Mesodermal cell (in vitro differentiated cells): ENCODE results near the gene PDYN.

Source experiments
- H3K27ac ChIP-seq: 2 replicates; pipeline ENCODE4 v1.7.0; 2013; ENCODE audit warnings: mild to moderate bottlenecking, low read depth, low read length, moderate library complexity; ENCODE audit not compliant: severe bottlenecking
- H3K36me3 ChIP-seq: 2 replicates; pipeline ENCODE4 v1.7.1; 2013; ENCODE audit warnings: mild to moderate bottlenecking, low read length, moderate library complexity; ENCODE audit not compliant: control insufficient read depth, insufficient read depth
- H3K4me1 ChIP-seq: one replicate; pipeline ENCODE4 v1.7.1; 2013; ENCODE audit warnings: mild to moderate bottlenecking, low read length; ENCODE audit not compliant: insufficient read depth, control insufficient read depth, poor library complexity, severe bottlenecking
- H3K4me3 ChIP-seq: 2 replicates; pipeline ENCODE4 v1.7.0; 2013; ENCODE audit warnings: low read length, control low read depth, mild to moderate bottlenecking; ENCODE audit not compliant: insufficient read depth, poor library complexity, severe bottlenecking; ENCODE audit errors: extremely low read depth
- H3K9me3 ChIP-seq: 2 replicates; pipeline ENCODE4 v1.7.1; 2013; ENCODE audit warnings: mild to moderate bottlenecking, low read length, moderate library complexity; ENCODE audit not compliant: control insufficient read depth
- WGBS, 2 experiments: methylation state at CpG; one replicate each; pipeline ENCODE4 v1.1.5; 2013; ENCODE audit warnings: missing lambda C conversion rate in 2 of 2; ENCODE audit not compliant: insufficient coverage in 2 of 2; 5-methylcytosine and 5-hydroxymethylcytosine counted together

Gene PDYN

GRCh38 chr20:1934721-1935573, 58.9 kb downstream of the PDYN start:
- 93 to 94% methylated on average over 13 to 16 of the region's 19 CpGs for WGBS, 2 experiments
- Histone ChIP-seq H3K9me3 (no peaks in the 10 kb centered on the region), H3K4me1 (no peaks in the 10 kb centered on the region), H3K4me3 (no peak overlapping the region), H3K27ac (no peak overlapping the region), H3K36me3 (peaks cover 9% of the 10 kb centered on the region)

GRCh38 chr20:1934156-1934555, 59.7 kb downstream of the PDYN start:
- Histone ChIP-seq H3K36me3 (peaks cover 9% of the 10 kb centered on the region), H3K4me1 (no peaks in the 10 kb centered on the region), H3K4me3 (no peak overlapping the region), H3K27ac (no peak overlapping the region), H3K9me3 (no peaks in the 10 kb centered on the region)
- WGBS, 2 experiments, result no CpG with 5 or more reads among the region's 1 CpG

GRCh38 chr20:1933465-1933870, 60.4 kb downstream of the PDYN start:
- Histone ChIP-seq H3K36me3 (peaks cover 9% of the 10 kb centered on the region), H3K27ac (no peak overlapping the region), H3K9me3 (no peaks in the 10 kb centered on the region), H3K4me3 (no peak overlapping the region), H3K4me1 (no peaks in the 10 kb centered on the region)
- 92 to 94% methylated on average over 8 to 9 of the region's 9 CpGs for WGBS, 2 experiments

- Histone ChIP-seq H3K9me3 (no peaks in the 10 kb centered on the region), H3K4me3 (no peak overlapping the region), H3K36me3 (peaks cover 9% of the 10 kb centered on the region), H3K27ac (no peak overlapping the region), H3K4me1 (no peaks in the 10 kb centered on the region)
- WGBS, 2 experiments, result 92 to 100% methylated on average over 1 of the region's 2 CpGs
Observed at GRCh38 chr20:1932971-1933370, 60.9 kb downstream of the PDYN start.

GRCh38 chr20:1931830-1932229, 62.0 kb downstream of the PDYN start:
- WGBS, 2 experiments, result 91 to 93% methylated on average over 4 to 5 of the region's 5 CpGs

GRCh38 chr20:1930165-1930564, 63.7 kb downstream of the PDYN start:
- no peaks in the 10 kb centered on the region for H3K4me1 ChIP-seq
- H3K27ac ChIP-seq, result no peak overlapping the region
- H3K9me3 ChIP-seq, result no peaks in the 10 kb centered on the region
- no peak overlapping the region for H3K4me3 ChIP-seq
- 98 to 100% methylated on average over 2 to 5 of the region's 6 CpGs for WGBS, 2 experiments
- H3K36me3 ChIP-seq, result peaks cover 6% of the 10 kb centered on the region

More at GRCh38 chr20:1931830-1932229, 62.0 kb downstream of the PDYN start:
- H3K4me1 ChIP-seq, result no peaks in the 10 kb centered on the region
- no peak overlapping the region for H3K27ac ChIP-seq
- H3K36me3 ChIP-seq, result peaks cover 2% of the 10 kb centered on the region
- no peaks in the 10 kb centered on the region for H3K9me3 ChIP-seq
- H3K4me3 ChIP-seq, result no peak overlapping the region

GRCh38 chr20:1929460-1929859, 64.4 kb downstream of the PDYN start:
- no peak overlapping the region for H3K27ac ChIP-seq
- H3K9me3 ChIP-seq, result no peaks in the 10 kb centered on the region
- H3K4me3 ChIP-seq, result no peak overlapping the region
- WGBS, 2 experiments, result 57 to 78% methylated on average over 3 of the region's 3 CpGs
- no peaks in the 10 kb centered on the region for H3K4me1 ChIP-seq
- peaks cover 6% of the 10 kb centered on the region for H3K36me3 ChIP-seq

- H3K27ac ChIP-seq, result no peak overlapping the region
- H3K36me3 ChIP-seq, result peaks cover 6% of the 10 kb centered on the region
- H3K4me1 ChIP-seq, result no peaks in the 10 kb centered on the region
- no peaks in the 10 kb centered on the region for H3K9me3 ChIP-seq
- no peak overlapping the region for H3K4me3 ChIP-seq
- WGBS, 2 experiments, result 95 to 98% methylated on average over 5 to 6 of the region's 7 CpGs
Observed at GRCh38 chr20:1928782-1929181, 65.1 kb downstream of the PDYN start.
